Measurements from ENCODE around the gene VAPA. TPM values are rescaled to one million over a fixed set of nuclear protein-coding genes. Genes with fewer than 3 reads are reported as not detected.

Gene VAPA
- total and polyA plus RNA-seq, 2 of the 4 experiments (the other 2 are of a cell fraction): 199 to 206 TPM

DNA sequence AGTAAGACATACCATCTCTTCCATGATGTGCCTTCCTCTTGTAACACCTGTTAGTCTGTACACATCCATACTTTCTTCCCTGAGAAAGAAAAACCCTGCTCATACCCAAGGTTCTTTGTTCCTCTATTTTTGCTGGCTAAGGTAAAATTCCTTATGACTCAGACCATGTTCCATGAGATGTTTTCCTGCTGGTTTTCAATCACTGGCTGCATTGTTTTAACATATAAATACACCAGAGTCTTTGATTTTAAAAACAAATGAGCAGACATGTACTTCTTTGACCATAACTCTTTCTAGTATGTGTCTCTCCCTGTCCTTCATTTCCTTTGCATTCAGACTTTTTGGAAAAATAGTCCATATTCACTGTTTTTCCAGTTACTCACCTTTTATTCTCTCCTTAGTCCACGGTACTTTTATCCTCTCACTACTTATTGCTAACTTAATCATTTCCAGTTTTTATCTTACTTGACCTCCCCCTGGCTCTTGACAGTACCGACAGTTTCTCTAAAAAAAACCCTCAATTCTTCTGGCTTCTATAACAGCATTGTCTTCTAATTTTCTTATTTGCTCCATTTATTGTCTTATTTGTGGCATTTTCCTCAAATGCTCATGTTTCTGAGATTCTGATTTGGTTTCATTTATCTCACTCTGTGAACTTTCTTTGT lies 4.3 kb downstream of the VAPA start:
- no TSS peak for BruUV-seq (replicated peaks)
- H2BK20ac ChIP-seq (ENCODE audit: low read depth, low read length): no peak overlapping the region
- H4K91ac ChIP-seq (ENCODE audit: insufficient read depth, low read depth, low read length): no peak overlapping the region
- H2BK120ac ChIP-seq (ENCODE audit: low read depth, low read length): no peak overlapping the region
- DNase-seq (peak; percentile 47), ATAC-seq (ENCODE audit: low read depth) (no peak)
- no peak for TF ChIP-seq CEBPB (IDR thresholded peaks at IDR 0.05; ENCODE audit: low read depth, low read length)
- peak; percentile 94 for TF ChIP-seq MAFK (IDR thresholded peaks at IDR 0.05; ENCODE audit: low read depth, low read length)
- no peak overlapping the region for H3K4ac ChIP-seq (ENCODE audit: low read depth, low read length)
- no peak overlapping the region for H2AK5ac ChIP-seq (ENCODE audit: low read depth, low read length)
- H4K5ac ChIP-seq (ENCODE audit: low read depth, low read length): no peak overlapping the region
- H2BK5ac ChIP-seq (ENCODE audit: low read depth, low read length, poor library complexity, severe bottlenecking): no peak overlapping the region
- in situ Hi-C loops (cut with MboI; ENCODE audit: low sequenced_read_pairs): no loop called here
- peak overlapping the region; percentile 20; the same call in 1 of the 2 replicates for H3K4me2 ChIP-seq (ENCODE audit: low read depth, low read length)
- H3K27me3 ChIP-seq (ENCODE audit: control insufficient read depth, insufficient read depth, low read length): no peaks in the 10 kb centered on the region
- 83% methylated on average over 1 of the region's 2 CpGs; no CpG with 5 or more reads in 1 of the 2 experiments for WGBS, 2 experiments (ENCODE audit: extremely low coverage in 2 of 2, insufficient read length in 1 of 2)
- no peak overlapping the region for H3K27ac ChIP-seq (ENCODE audit: insufficient read depth, low read length)
- peaks cover 86% of the 10 kb centered on the region for H4K20me1 ChIP-seq (ENCODE audit: insufficient read depth, low read length)
- H3K9me3 ChIP-seq (ENCODE audit: control insufficient read depth, insufficient read depth, low read length): no peaks in the 10 kb centered on the region
- ChIA-PET POLR2A (ENCODE audit: unreplicated experiment) (no interaction called here), CTCF (no interaction called here)
- peaks cover 4% of the 10 kb centered on the region; the same call in 1 of the 2 replicates for H3K4me1 ChIP-seq (ENCODE audit: control insufficient read depth, insufficient read depth, low read length)
- no peak overlapping the region for H2AK9ac ChIP-seq (replicated peaks; ENCODE audit: low read depth, low read length, poor library complexity)
- no peak overlapping the region for H3K23ac ChIP-seq (ENCODE audit: low read depth, low read length)
- H3K79me1 ChIP-seq (ENCODE audit: low read depth in 1 of 2, low read length in 2 of 2): peaks cover 0 to 28% of the 10 kb centered on the region in 2 experiments; a peak in 2 of 4 replicates
- H3K9ac ChIP-seq (ENCODE audit: low read depth, low read length): no peak overlapping the region
- H3K14ac ChIP-seq (replicated peaks; ENCODE audit: low read depth, low read length): no peak overlapping the region
- H3K9me1 ChIP-seq (ENCODE audit: insufficient read depth, low read length): peaks cover 25% of the 10 kb centered on the region
- no peaks in the 10 kb centered on the region for H3K36me3 ChIP-seq (ENCODE audit: control insufficient read depth, insufficient read depth, low read length)
- intact Hi-C loops (cut with micrococcal nuclease): loop anchor here (5.0 to 10.0 kb wide), 3 partner anchors 91 to 343 kb away; partner anchors contain the start of gene RAB31
- dilution Hi-C loops (cut with HindIII; ENCODE audit: low sequenced_read_pairs, unreplicated experiment): no loop called here
- H3K18ac ChIP-seq (ENCODE audit: low read depth, low read length): no peak overlapping the region
- no peak overlapping the region for H2AFZ ChIP-seq (replicated peaks; ENCODE audit: low read length, poor library complexity)
- H2BK15ac ChIP-seq (ENCODE audit: low read depth, low read length): no peak overlapping the region
- no peak overlapping the region for H4K8ac ChIP-seq (ENCODE audit: low read depth in 2 of 2, low read length in 2 of 2)
- no peak overlapping the region for H3K56ac ChIP-seq (ENCODE audit: extremely low read depth, insufficient read depth, low read length)
- no peak overlapping the region for H3K4me3 ChIP-seq (ENCODE audit: insufficient read depth, low read depth, low read length)

All from IMR-90 (cell line).